NCI-H1694 treated with DMSO at 0.1 percent for 48 hours (cell line): ENCODE results near the gene NISCH.

Experiments used
- DNase-seq: peaks from one replicate; lab custom pipeline; 2025; lab: John Stamatoyannopoulos, UW

The NISCH gene

DNA sequence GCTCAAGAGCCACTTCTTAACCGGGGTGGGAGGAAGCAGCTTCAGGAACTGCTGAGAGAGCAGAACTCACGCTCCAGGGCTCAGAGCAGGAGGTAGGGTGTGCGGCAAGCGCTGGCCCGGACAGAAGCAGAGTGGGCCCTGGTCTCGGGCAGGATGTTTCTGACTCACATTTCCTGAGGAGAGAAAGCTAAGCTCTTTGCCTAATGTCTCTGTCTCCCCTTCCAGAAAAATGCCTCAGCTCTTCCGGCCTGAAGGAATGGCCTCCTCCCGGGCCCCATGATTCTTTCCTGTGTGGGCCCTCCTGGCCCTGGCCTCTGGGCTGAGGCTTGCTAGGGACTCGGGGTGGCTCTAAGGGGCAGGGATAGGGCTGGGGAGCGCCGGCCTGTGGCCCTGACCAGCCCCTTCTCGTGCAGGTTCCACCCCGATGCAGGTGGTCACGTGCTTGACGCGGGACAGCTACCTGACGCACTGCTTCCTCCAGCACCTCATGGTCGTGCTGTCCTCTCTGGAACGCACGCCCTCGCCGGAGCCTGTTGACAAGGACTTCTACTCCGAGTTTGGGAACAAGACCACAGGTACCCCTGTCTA, 35.6 kb downstream of the NISCH start:
- DNase-seq: no peak

GRCh38 chr3:52492059-52492458, 36.7 kb downstream of the NISCH start:
- no peak for DNase-seq

DNA sequence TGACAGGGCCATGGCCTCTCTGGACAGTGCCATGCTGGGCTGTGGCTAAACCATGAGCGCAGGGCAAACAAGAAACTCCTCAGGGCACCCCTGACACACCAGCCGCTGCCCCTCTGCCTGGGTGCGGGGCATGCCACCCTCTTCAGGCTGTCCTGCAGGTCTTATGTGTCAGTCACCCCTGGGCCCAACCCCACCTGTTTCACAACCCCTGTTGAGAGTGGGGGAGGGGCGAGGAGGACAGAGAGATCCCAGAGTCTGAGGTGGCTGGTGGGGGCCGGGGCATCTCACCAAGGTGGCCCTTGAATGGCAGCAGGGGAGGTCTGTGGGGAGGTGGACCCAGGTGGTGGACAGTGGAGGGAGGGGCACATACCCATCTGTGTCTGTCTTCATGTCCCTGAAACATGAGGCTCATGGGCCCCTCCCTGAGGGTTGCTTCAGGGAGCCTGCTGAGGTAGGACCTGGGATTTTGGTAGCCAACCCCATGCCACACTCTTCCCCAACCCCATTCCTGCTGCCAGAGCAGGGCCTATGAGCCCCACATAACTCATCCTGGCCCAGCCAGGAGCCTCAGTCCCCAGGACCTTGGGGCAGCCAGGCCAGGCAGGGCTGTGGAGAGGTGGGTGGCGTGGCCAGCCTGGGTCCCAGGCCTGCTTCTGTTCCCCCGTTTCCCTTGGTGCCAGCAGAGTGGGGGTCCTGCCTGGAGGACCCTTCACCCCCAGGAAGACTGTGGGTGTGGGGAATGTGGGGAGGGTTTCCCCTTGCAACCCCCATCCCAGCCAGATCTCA, 38.0 kb downstream of the NISCH start:
- DNase-seq: no peak

- no peak for DNase-seq
Observed at GRCh38 chr3:52494445-52494844, 39.0 kb downstream of the NISCH start.

- no peak for DNase-seq
Observed at GRCh38 chr3:52494886-52495495, 39.6 kb downstream of the NISCH start, which contains the start of gene STAB1. STAB1 (plus strand) TSS chr3:52495338; CDS start chr3:52495414, 76 bp downstream.

GRCh38 chr3:52495777-52496602, 40.6 kb downstream of the NISCH start:
- DNase-seq: no peak

GRCh38 chr3:52498137-52499054, 43.0 kb downstream of the NISCH start:
- DNase-seq: no peak

DNA sequence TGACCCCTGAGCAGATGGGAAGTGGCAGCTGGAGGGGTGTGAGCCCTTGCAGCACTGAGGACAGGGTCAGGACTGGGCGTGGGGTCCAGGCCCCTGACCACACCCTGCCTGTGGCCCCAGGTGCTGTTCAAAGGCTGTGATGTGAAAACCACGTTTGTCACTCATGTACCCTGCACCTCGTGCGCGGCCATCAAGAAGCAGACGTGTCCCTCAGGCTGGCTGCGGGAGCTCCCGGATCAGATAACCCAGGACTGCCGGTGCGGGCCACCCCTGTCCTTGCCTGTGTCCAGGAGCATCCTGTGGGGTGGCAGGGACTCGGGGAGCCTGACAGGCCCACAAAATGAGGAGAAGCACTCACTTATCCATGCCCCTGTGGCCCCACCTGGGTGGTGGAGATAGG, 45.6 kb downstream of the NISCH start:
- DNase-seq: no peak

- no peak for DNase-seq
Observed at GRCh38 chr3:52502001-52502400, 46.6 kb downstream of the NISCH start.

GRCh38 chr3:52502808-52503350, 47.5 kb downstream of the NISCH start:
- DNase-seq: no peak

DNA sequence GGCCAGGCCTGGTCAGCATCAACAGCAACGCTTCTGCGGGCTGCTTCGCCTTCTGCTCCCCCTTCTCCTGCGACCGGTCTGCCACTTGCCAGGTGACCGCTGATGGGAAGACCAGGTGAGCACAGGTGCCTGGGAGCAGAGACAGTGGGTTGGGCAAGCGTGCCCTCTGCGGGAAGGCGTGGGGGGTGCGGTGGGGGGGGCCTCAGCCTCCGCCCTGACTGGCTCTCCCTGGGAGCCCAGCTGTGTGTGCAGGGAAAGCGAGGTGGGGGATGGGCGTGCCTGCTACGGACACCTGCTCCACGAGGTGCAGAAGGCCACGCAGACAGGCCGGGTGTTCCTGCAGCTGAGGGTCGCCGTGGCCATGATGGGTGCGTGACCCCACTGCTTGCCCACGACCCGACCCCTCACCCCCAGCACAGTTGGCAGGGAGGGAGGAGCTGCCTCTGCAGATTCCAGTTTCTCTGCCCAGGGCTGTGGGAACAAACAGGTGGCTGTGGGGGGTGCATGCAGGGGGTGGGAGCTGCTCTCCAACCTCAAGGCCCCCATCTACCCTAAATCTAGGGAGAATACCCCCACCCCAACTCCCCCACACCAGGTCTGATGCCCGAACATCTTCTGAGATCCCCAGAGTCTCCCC, 48.5 kb downstream of the NISCH start:
- no peak for DNase-seq

DNA sequence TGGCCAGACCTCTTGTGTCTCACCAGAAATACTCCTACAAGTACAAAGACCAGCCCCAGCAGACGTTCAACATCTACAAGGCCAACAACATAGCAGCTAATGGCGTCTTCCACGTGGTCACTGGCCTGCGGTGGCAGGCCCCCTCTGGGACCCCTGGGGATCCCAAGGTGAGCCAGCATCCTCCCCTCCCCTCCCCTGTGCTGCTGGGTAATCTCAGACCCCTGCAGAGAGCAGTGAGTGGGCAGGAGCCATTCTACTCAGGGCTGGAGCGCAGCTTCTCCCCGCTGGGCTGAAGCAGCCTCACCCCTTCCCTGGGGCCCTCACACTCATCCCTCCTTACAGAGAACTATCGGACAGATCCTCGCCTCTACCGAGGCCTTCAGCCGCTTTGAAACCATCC, 49.6 kb downstream of the NISCH start:
- no peak for DNase-seq

DNA sequence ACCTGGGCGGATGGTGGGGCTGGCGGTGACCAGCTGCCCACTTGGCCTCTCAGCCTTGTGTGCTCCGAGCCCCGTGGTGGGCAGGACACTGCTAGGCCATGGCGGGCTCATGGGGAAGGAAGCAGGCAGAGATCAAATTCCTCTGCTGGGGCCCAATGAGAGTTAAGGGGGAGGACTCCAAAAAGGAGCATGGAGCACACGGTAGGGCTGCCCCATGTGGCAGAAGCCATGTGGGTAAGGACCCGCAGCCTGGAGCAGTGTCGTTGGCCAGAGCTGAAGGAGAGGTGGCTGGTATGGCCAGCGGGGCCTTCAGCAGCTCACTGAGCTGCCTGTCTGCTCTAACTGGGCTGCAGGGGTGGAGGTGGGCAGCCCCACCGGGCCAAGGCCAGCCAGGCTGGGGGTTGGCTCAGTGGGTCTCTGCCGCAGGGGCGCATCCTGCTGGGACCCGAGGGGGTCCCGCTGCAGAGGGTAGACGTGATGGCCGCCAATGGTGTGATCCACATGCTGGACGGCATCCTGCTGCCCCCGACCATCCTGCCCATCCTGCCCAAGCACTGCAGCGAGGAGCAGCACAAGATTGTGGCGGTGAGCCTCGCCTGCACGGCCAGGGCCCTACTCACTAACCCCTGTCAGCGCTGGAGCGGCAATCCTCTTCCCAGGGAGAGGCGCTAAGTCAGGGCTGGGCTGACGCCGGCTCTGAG, 51.0 kb downstream of the NISCH start:
- DNase-seq: no peak

DNA sequence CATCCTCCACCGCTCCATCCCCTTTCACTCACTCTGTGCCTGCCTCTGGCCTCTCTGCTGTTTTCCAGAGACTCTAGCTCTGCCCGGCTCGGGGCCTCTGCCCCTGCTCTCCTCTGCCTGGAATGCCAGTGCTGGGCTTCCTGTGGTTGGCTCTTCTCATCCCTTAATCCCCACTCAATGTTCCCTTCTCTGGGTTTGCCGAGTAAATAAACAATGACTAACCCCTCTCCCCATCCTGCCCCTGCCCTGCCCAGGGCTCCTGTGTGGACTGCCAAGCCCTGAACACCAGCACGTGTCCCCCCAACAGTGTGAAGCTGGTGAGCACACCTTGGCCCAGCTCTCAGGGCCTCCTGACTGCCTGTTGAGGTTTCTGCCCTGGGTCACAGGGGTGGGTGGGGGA, 52.0 kb downstream of the NISCH start:
- no peak for DNase-seq

DNA sequence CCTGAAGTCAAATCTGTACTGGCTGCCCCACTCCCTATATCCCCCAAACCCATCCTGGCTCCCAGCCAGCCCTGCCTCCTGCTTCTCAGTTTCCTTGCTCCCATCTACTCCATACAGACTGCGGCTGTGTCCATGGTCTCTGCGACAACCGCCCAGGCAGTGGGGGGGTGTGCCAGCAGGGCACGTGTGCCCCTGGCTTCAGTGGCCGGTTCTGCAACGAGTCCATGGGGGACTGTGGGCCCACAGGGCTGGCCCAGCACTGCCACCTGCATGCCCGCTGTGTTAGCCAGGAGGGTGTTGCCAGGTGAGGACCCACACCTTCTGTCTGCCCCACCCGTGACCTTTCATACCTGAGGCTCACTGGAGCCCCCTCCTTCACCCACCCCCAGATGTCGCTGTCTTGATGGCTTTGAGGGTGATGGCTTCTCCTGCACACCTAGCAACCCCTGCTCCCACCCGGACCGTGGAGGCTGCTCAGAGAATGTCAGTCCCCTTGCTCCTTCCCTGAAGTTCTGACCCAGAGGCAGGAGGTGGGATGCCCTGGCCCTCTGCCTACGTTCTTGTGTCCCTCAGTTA, 54.4 kb downstream of the NISCH start:
- DNase-seq: no peak

DNA sequence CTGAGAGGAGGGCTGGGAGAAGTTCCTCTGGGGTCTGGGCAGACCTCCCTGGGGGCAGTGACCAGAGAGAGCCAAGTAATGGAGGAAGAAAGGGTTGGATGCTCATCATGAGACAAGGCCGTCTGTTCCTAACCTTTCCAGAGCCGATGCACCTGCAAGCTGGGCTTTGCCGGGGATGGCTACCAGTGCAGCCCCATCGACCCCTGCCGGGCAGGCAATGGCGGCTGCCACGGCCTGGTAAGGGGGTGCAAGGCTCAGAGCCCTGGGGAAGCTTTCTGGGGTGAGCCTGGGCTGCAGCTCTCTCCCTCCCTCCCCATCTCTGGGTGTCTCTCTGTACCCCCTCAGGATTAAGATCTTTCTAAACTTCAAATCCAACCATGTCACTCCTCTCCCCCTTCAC, 56.1 kb downstream of the NISCH start:
- no peak for DNase-seq

GRCh38 chr3:52512105-52512504, 56.7 kb downstream of the NISCH start:
- DNase-seq: no peak

DNA sequence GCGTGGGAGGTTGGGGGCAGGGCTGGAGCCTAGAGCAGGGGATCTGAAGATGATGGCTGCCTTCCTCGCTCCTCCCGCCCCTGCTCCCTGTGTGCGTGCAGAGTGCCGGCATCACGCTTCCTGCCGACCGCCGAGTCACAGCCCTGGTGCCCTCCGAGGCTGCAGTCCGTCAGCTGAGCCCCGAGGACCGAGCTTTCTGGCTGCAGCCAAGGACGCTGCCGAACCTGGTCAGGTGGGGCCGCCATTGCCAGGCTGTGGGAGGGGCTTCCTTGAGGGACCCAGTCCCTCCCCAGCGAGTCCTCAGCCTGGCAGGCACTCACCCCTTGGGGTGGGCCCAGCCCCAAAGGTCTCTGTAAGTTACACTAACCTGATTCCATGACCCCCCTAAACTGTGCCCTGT, 57.3 kb downstream of the NISCH start:
- no peak for DNase-seq

DNA sequence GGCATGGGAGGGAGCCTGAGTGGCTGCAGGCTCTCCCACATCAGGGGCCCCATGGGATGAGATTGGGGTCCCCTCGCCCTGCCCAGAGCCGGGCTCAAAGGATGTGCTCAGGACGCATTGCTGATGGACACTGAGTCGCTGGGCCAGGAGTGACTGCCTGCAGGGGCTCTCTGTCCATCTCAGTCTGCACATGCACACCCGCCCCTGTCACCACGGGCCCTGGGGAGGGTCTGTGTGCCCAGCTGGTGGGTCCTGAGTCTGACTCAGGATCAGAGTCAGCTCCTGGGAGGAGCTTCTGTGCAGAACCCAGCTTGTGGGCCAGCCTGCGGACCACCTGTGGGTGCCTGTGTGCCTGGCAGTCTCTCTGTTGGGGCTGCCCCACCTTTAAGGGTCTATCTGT, 57.9 kb downstream of the NISCH start:
- no peak for DNase-seq

- no peak for DNase-seq
Observed at GRCh38 chr3:52514576-52514975, 59.2 kb downstream of the NISCH start.
